ENCODE measurements around the gene PPM1H. TPM values are rescaled to one million over a fixed set of nuclear protein-coding genes. Genes with fewer than 3 reads are reported as not detected.
A peak's percentile ranks its signal among the peaks of the same experiment; 100 is the strongest.

The PPM1H gene
- total RNA-seq, 1 donor = 0.86 TPM

DNA sequence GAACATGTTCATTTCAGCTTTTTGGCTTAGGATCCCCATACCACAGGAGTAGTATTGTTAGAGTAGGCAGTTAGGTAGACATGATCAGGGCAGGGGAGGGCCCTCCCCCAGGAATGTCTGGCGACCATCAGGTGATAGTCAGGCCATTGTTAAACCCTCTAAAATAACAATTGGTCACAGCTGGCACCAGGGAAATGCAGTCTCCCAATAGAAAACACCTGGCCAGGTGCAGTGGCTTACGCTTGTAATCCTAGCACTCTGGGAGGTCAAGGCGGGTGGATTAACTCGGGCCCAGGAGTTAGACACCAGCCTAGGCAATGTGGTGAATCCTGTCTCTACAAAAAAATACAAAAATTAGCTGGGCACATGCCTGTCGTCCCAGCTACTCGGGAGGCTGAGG lies 281.2 kb downstream of the PPM1H start:
- no peak overlapping the region for H3K4me3 ChIP-seq (ENCODE audit: low read depth, low read length)
- DNase-seq (ENCODE audit: low read depth) = no peak
- TF ChIP-seq, protein P1, sequence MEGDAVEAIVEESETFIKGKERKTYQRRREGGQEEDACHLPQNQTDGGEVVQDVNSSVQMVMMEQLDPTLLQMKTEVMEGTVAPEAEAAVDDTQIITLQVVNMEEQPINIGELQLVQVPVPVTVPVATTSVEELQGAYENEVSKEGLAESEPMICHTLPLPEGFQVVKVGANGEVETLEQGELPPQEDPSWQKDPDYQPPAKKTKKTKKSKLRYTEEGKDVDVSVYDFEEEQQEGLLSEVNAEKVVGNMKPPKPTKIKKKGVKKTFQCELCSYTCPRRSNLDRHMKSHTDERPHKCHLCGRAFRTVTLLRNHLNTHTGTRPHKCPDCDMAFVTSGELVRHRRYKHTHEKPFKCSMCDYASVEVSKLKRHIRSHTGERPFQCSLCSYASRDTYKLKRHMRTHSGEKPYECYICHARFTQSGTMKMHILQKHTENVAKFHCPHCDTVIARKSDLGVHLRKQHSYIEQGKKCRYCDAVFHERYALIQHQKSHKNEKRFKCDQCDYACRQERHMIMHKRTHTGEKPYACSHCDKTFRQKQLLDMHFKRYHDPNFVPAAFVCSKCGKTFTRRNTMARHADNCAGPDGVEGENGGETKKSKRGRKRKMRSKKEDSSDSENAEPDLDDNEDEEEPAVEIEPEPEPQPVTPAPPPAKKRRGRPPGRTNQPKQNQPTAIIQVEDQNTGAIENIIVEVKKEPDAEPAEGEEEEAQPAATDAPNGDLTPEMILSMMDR (IDR thresholded peaks at IDR 0.05; ENCODE audit: insufficient read depth, low read depth, low read length) = no peak

DNA sequence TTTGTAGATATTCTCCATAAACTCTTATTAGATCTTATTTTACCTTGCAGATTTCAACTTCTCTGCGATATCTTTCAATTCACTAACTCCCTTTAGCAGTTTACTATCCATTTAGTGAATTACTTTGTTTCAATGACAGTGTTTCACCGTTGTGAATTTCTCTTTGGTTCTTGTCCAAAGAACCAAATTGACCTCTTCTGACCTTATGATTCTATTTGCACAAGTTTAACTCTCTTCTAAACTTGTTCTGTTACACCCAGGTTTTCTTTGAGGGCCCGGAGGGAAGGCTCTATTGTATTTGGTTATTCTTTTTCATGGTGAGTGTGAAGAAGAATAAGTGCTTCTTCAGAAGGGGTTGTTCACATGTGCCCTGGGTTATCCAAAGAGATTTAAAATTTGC lies 281.6 kb downstream of the PPM1H start:
- no peak overlapping the region for H3K4me3 ChIP-seq (ENCODE audit: low read depth, low read length)
- TF ChIP-seq, protein P1 (IDR thresholded peaks at IDR 0.05; ENCODE audit: insufficient read depth, low read depth, low read length) = no peak
- DNase-seq (ENCODE audit: low read depth) = no peak

DNA sequence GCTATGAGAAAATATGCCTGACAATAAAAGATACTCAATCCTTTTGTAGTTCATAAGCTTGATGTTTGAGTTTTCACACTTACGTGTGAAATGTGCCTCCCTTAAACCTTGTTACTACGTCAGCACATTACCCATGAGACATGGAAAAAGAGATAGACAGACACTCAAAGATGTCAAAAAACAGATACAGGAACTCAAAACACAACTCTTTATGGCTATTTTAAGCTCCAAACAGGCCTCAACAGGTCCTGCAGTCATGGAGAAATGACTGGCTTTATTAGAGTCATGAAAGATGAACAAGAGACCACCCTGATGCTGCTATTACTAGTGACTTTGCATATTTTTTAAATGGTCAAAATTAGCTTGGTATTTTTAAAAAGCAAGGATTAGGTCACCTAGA lies 283.8 kb downstream of the PPM1H start:
- no peak overlapping the region for H3K4me3 ChIP-seq (ENCODE audit: low read depth, low read length)
- no peak for DNase-seq (ENCODE audit: low read depth)
- TF ChIP-seq, protein P1 (IDR thresholded peaks at IDR 0.05; ENCODE audit: insufficient read depth, low read depth, low read length) = no peak

DNA sequence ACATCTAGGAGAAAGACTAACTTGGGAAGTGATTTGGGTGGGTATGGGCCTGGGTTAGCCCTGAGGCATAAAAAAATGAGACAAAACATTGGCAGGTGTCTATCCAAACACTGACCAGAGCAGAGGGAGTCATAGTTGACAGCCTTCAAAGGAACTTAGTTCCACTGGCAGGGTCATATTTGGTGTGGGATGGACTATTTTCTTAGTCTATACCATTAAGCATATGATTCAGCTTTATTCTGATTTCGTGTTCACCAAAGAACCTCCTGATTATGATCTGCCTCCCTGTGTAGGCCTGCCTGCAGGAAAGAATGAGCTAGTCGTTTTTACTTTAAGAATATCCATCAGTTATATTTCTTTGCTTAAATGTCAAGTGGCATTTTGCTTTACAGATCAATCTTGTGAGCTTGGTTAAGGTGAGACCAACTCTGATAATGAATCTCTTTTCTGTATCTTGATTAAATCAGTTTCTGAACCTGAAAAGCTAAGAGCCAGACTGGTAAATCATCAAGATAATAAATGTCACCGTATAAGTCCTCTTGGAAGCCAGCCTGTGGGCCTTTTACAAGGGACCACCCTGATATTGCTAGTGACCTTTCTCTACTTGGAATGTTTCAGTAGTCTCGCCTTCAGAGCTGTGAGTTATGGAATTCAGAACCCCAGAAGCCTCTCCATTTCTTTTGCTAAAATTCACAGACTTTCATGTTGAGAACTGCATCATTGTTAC lies 285.4 kb downstream of the PPM1H start:
- DNase-seq (ENCODE audit: low read depth) = no peak
- TF ChIP-seq, protein P1 (IDR thresholded peaks at IDR 0.05; ENCODE audit: insufficient read depth, low read depth, low read length) = no peak
- no peak overlapping the region for H3K4me3 ChIP-seq (ENCODE audit: low read depth, low read length)

DNA sequence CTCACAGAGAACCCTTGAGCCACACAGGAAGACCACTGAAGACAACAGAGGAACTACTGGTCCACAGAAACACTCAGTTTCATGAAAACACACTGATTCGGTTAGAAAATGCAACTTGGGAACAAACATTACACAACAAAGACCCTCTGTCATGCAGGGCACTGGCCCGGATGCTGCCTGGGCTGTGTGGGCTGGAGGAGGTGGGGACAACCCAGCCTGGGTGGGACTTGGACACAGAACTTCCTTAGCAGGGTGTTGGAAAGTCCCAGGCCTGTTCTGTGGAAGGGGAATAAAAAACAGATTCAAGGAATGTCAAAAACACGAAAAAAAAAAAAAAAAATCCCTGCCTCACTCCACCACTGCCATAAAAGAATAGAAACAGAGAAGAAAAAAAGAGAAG lies 287.4 kb downstream of the PPM1H start:
- H3K4me3 ChIP-seq (ENCODE audit: low read depth, low read length) = no peak overlapping the region
- peak; percentile 20 for DNase-seq (ENCODE audit: low read depth)
- TF ChIP-seq, protein P1 (IDR thresholded peaks at IDR 0.05; ENCODE audit: insufficient read depth, low read depth, low read length) = no peak

DNA sequence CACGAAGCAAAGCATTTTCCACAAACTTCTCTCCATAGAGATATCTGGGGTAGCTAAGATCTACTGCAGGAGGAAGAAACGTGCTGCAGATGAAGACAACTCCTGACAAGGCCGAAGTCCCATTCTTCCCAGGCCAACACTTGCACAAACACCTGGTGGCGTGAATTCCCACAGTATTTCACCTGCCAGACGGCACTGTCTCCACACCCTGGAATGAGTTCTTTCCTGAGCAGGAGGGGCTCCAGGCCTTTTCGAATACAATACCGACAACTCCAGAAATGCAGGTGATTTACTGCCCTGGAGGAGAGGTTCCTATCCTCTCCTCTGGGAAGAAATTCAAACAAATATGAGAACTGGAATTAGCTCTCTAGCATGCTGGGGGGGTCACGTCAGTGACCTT lies 288.4 kb downstream of the PPM1H start:
- TF ChIP-seq, protein P1 (IDR thresholded peaks at IDR 0.05; ENCODE audit: insufficient read depth, low read depth, low read length) = no peak
- no peak overlapping the region for H3K4me3 ChIP-seq (ENCODE audit: low read depth, low read length)
- no peak for DNase-seq (ENCODE audit: low read depth)

DNA sequence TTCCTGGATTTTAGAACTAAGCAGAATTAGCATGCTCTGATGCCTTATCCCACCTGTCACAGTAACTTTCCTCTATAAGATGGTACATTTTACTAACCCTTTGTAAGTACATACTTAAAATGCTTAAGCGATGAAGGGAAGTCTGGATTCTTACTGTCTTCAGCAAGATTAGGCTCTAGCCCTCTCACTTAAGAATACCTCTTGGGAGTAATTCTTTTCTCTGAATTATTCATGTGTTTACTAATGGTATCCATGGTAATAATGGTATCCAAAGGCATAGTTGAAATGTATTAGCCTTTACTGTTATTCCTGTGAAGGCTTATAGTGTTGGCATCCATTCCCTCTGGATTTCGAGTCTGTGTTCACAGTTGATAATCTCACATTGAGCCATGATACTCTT lies 291.5 kb downstream of the PPM1H start:
- H3K4me3 ChIP-seq (ENCODE audit: low read depth, low read length) = no peak overlapping the region
- TF ChIP-seq, protein P1 (IDR thresholded peaks at IDR 0.05; ENCODE audit: insufficient read depth, low read depth, low read length) = no peak
- no peak for DNase-seq (ENCODE audit: low read depth)
